SU-DHL-6 (cell line): ENCODE results near the gene ZP2.

Experiments
- H2AFZ ChIP-seq: fragments of 200-600 bp; sonication (generic); 2 replicates; pipeline ENCODE4 v1.6.1; 2014; ENCODE audit warnings: low read depth, mild to moderate bottlenecking, moderate library complexity, mixed read lengths, antibody characterized with exemption, low read length; ENCODE audit not compliant: severe bottlenecking
- H3F3A ChIP-seq: fragments of 200-600 bp; shearing (Covaris generic); 2 replicates; pipeline ENCODE4 v1.6.0; 2016; ENCODE audit warnings: antibody characterized with exemption, mild to moderate bottlenecking; ENCODE audit not compliant: insufficient read depth
- H3K27ac ChIP-seq: fragments of 200-600 bp; sonication (generic); 2 replicates; pipeline ENCODE4 v1.5.1; 2016; ENCODE audit warnings: low read depth, mild to moderate bottlenecking, low read length, moderate library complexity, mixed read lengths
- H3K27me3 ChIP-seq: fragments of 200-600 bp; sonication (generic), shearing (Covaris generic); 2 replicates; pipeline ENCODE4 v1.6.0; 2014; ENCODE audit warnings: mild to moderate bottlenecking, low read length
- H3K36me3 ChIP-seq: fragments of 200-600 bp; sonication (generic); 2 replicates; pipeline ENCODE4 v1.6.1; 2014; ENCODE audit warnings: mild to moderate bottlenecking, low read length, mixed read lengths
- H3K4me2 ChIP-seq: fragments of 300-600, 200-600 bp; shearing (Covaris generic), sonication (generic); 2 replicates; pipeline ENCODE4 v1.6.0; 2014; ENCODE audit warnings: low read length, low read depth, mild to moderate bottlenecking; ENCODE audit not compliant: poor library complexity, severe bottlenecking
- H3K4me3 ChIP-seq: fragments of 200-600 bp; sonication (generic); 2 replicates; pipeline ENCODE4 v1.5.1; 2014; ENCODE audit warnings: antibody characterized with exemption, low read length, mild to moderate bottlenecking, mixed read lengths; ENCODE audit not compliant: insufficient read depth, poor library complexity, severe bottlenecking
- H3K79me2 ChIP-seq: fragments of 200-600 bp; sonication (generic); 2 replicates; pipeline ENCODE4 v1.6.1; 2014; ENCODE audit warnings: mild to moderate bottlenecking, low read length, moderate library complexity; ENCODE audit not compliant: insufficient read depth
- H3K9ac ChIP-seq: fragments of 200-600 bp; sonication (generic); 2 replicates; pipeline ENCODE4 v1.7.0; 2014; ENCODE audit warnings: mild to moderate bottlenecking, low read length
- H3K9me2 ChIP-seq: fragments of 200-600 bp; sonication (generic); replicated peaks from 2 replicates; pipeline ENCODE4 v1.6.1; 2014; ENCODE audit warnings: low read length; ENCODE audit not compliant: insufficient read depth
- H3K9me3 ChIP-seq: fragments of 200-600 bp; sonication (generic); 2 replicates; pipeline ENCODE4 v1.6.1; 2014; ENCODE audit warnings: low read length, mixed read lengths; ENCODE audit not compliant: insufficient read depth
- H4K20me1 ChIP-seq: fragments of 200-600 bp; sonication (generic); 2 replicates; pipeline ENCODE4 v1.6.1; 2014; ENCODE audit warnings: low read depth, mild to moderate bottlenecking, antibody characterized with exemption, low read length, moderate library complexity, mixed read lengths
- EZH2phosphoT487 ChIP-seq: fragments of 200-600 bp; sonication (generic), shearing (Covaris generic); conservative IDR thresholded peaks from 2 replicates; pipeline ENCODE4 v1.6.1; 2018; ENCODE audit warnings: mild to moderate bottlenecking, antibody characterized with exemption, low read length, moderate library complexity, mixed read lengths
- TF ChIP-seq, protein P1 (sequence below): fragments of 200-600 bp; sonication (generic); IDR thresholded peaks from one replicate; pipeline ENCODE4 v1.5.1; 2017; ENCODE audit warnings: antibody characterized with exemption, mild to moderate bottlenecking, low read length, moderate library complexity; ENCODE audit not compliant: insufficient read depth, poor library complexity, severe bottlenecking

Gene ZP2

GRCh38 chr16:21239646-21240045, 28.3 kb upstream of the ZP2 start:
- H3F3A ChIP-seq: no peaks in the 10 kb centered on the region
- H3K36me3 ChIP-seq: no peaks in the 10 kb centered on the region
- H3K27ac ChIP-seq: no peak overlapping the region
- no peaks in the 10 kb centered on the region for H3K27me3 ChIP-seq
- no peaks in the 10 kb centered on the region for H4K20me1 ChIP-seq
- H3K4me2 ChIP-seq: no peak overlapping the region
- H2AFZ ChIP-seq: no peak overlapping the region
- H3K9me2 ChIP-seq: no peaks in the 10 kb centered on the region
- H3K9me3 ChIP-seq: no peaks in the 10 kb centered on the region
- no peaks in the 10 kb centered on the region for H3K79me2 ChIP-seq
- no peak overlapping the region for H3K4me3 ChIP-seq
- no peak overlapping the region for H3K9ac ChIP-seq
- TF ChIP-seq EZH2phosphoT487: no peak
- TF ChIP-seq, protein P1, sequence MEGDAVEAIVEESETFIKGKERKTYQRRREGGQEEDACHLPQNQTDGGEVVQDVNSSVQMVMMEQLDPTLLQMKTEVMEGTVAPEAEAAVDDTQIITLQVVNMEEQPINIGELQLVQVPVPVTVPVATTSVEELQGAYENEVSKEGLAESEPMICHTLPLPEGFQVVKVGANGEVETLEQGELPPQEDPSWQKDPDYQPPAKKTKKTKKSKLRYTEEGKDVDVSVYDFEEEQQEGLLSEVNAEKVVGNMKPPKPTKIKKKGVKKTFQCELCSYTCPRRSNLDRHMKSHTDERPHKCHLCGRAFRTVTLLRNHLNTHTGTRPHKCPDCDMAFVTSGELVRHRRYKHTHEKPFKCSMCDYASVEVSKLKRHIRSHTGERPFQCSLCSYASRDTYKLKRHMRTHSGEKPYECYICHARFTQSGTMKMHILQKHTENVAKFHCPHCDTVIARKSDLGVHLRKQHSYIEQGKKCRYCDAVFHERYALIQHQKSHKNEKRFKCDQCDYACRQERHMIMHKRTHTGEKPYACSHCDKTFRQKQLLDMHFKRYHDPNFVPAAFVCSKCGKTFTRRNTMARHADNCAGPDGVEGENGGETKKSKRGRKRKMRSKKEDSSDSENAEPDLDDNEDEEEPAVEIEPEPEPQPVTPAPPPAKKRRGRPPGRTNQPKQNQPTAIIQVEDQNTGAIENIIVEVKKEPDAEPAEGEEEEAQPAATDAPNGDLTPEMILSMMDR: no peak

DNA sequence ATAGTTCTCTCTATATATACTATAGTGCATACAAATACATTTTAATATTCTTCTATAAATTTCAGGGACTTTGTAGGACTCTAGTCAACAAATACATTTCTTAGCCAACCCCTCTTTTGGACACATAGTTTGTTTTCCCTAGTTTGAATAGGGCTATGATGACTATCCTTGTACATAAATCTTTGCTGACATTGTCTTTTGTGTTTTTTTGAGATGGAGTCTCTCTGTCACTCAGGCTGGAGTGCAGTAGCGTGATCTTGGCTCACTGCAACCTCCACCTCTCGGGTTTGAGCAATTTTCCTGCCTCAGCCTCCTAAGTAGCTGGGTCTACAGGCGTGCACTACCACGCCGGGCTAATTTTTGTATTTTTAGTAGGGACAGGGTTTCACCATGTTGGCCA, 25.5 kb upstream of the ZP2 start:
- no peak overlapping the region for H3K27ac ChIP-seq
- H3K4me2 ChIP-seq: no peak overlapping the region
- no peaks in the 10 kb centered on the region for H3F3A ChIP-seq
- H3K9me3 ChIP-seq: no peaks in the 10 kb centered on the region
- no peaks in the 10 kb centered on the region for H3K9me2 ChIP-seq
- TF ChIP-seq, protein P1: no peak
- no peak overlapping the region for H3K9ac ChIP-seq
- H3K36me3 ChIP-seq: no peaks in the 10 kb centered on the region
- no peaks in the 10 kb centered on the region for H3K27me3 ChIP-seq
- no peaks in the 10 kb centered on the region for H3K79me2 ChIP-seq
- H4K20me1 ChIP-seq: no peaks in the 10 kb centered on the region
- no peak overlapping the region for H2AFZ ChIP-seq
- H3K4me3 ChIP-seq: no peak overlapping the region

DNA sequence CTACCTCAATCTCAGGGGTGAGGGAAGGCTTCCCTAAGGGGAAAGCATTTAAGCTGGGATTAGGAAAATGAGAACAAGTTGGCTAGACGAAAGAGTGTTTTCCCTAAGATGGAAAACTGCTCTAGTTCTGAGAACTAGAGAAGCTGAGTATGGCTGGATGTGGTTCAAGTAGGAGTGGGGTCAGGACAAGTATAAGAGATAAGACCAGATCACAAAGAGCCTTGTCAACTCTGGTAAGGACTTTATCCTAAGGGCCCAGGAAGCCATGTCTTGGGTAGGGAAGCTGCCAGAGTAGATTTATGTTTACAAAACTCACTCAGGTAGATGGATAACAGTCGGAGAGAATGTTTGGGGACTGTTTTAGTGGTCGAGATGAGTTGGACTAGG, 23.8 kb upstream of the ZP2 start:
- Histone ChIP-seq H3K4me2 (no peak overlapping the region), H3K36me3 (no peaks in the 10 kb centered on the region), H4K20me1 (no peaks in the 10 kb centered on the region), H2AFZ (no peak overlapping the region), H3F3A (no peaks in the 10 kb centered on the region), H3K9ac (no peak overlapping the region), H3K79me2 (no peaks in the 10 kb centered on the region), H3K9me2 (no peaks in the 10 kb centered on the region), H3K4me3 (no peak overlapping the region), H3K9me3 (no peaks in the 10 kb centered on the region), H3K27me3 (no peaks in the 10 kb centered on the region), H3K27ac (no peak overlapping the region)
- TF ChIP-seq, protein P1: no peak
- TF ChIP-seq EZH2phosphoT487: no peak
